Endothelial cell of hepatic sinusoid (primary cell): ENCODE data around the gene PKD1.
"Not testable (repeated sequence)": the region's sequence is repeated elsewhere in the genome, so short reads cannot be mapped to it uniquely, and the experiment has no call there.

Source experiments
- in situ Hi-C: cut with HindIII; loops from 2 replicates; pipeline ENCODE4 v1.10.0; 2017; ENCODE audit warnings: low sequenced_read_pairs

PKD1 gene

DNA sequence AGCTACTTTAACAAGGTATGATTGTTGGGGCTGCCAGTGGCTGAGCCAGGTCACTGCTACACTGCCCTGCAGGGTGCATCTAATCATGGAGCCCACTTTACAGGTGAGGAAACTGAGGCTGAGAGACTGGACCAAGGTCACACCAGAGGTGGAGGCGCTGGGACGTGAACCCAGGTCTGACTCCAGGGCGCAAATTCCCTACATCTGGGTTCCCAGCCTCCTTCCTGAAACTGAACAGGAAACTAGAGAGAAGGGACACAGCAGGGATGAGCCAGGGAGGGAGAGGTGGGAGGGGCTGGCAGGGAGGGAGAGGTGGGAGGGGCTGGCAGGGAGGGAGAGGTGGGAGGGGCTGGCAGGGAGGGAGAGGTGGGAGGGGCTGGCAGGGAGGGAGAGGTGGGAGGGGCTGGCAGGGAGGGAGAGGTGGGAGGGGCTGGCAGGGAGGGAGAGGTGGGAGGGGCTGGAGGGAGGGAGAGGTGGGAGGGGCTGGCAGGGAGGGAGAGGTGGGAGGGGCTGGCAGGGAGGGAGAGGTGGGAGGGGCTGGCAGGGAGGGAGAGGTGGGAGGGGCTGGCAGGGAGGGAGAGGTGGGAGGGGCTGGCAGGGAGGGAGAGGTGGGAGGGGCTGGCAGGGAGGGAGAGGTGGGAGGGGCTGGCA lies 7.9 kb downstream of the PKD1 start:
- in situ Hi-C loops, result not testable (repeated sequence)

DNA sequence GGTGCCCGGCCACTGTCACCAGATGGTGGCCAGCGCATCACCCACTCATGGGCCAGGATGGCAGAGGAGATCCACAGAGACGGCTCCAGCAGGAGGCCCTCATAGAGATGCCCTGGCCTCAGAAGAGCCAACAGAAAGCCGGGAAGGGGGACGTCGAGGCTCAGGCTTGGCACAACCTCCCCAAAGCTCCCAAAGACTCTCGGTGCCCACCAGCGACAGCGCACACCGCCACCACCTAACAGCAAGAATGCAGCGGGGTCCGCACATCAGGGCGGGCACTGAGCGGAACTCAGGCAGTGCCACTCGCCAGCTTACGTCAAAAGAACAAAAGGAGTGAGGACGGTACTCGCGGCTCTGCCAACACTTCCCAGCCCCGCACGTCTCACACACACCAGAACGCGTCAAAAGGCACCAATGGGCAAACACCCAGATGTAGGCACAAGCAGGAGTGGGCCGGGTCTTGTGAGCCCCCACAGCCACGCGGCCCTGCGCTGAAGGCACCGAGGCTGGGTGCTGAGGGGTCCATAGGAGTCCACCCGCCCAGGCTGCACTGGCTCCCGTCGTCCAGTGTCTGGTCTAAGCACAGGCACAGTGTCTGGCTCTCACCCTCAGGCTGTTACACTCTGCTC lies 8.7 kb downstream of the PKD1 start:
- in situ Hi-C loops, result not testable (repeated sequence)

DNA sequence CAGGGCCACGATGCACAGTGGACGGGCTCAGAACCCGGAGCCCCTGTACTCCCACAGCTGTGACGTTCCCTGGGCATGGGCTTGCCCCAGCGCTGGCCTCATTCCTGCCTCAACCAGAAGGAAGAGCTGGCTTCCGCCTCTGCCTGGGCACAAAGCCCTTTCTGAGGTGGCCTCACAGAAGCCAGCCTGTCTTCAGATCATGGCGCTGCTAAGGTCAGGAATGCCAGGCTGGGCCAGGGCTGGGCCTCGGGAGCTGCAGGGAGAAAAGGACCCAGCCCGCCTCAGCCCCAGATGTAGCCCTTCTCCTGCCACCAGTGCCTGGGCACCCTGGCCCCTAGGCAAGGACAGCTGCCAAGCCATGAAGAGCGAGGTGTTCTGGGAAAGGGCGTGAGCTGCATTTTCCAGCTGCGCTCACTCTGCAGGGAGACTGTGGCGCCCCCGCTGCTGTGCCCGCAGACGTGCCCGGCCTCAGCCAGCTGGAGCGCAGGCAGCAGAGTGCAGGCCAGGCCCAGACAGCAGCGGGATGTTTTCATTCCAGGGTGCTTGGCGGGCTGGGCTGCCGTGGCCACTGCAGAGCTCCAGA lies 9.4 kb downstream of the PKD1 start:
- in situ Hi-C loops, result not testable (repeated sequence)

DNA sequence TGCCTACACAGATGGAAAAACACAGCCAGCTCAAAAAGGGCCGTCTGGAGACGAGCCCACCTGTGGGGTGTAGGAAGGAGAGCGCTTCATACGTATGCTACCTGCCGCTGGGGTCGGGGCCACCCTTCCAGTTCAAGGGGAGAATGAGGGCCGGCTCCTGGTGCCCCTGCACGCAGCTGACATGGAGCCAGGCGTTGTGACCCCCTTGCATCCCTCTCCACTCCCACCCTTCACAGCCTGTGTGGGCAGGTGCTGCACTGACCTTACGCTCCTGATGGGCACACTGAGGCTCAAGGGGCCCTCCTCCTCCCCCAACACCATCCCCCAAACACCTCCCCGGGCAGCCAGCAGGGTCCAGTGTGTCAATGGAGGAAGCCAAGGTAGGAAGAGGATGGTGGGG lies 10.1 kb downstream of the PKD1 start:
- in situ Hi-C loops, result not testable (repeated sequence)

DNA sequence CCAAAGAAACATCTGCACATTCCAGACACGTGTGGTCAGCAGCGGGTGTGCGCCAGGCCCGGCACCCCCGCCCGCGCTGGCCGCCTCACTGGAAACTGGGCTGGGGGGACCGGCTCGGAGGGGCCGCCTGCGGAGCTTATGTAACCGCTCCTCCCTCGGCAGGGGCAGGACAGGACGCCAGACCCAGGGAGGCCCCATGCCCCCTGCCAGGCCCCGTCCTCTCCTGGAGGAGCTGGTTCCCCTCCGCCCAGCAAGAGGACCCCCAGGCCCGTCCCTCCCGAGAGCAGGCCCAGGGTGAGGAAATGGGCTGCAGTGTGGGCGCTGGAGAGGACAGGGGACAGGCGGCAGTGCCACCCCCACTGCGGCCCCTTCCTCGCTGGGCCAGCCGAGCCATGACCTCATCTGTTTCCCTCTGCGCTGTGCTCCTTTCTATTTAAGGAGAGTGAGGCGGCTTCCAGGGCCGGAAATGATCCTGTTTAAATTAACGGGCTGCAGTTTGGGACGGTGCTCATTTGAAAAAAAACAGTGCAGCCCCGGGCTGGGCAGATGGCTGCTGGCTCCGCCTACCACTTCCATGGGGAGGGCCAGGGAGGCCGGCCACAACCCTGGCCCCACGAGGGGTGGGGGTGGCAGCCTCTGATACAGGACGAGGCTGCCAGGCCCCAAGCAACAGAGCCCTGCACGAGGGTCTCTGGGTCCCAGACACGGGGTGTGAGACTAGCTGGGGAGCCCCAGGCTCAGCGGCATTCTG lies 10.8 kb downstream of the PKD1 start:
- in situ Hi-C loops, result not testable (repeated sequence)

DNA sequence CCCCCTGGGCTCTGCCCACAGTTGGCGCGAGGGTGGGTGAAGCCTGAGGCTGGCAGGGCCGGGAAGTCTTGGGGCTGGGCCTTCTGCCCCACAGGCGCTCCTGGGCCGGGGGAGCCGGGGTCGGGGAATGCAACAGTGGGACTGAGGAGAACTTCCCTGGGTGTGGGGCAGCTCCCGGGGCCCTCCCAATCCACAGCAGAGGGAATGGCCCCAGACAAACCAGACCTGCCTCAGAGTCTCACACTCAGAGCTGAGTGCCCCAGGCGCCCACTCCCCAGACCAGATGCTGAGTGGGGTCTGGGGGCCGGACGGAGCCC lies 11.4 kb downstream of the PKD1 start:
- in situ Hi-C loops, result not testable (repeated sequence)

DNA sequence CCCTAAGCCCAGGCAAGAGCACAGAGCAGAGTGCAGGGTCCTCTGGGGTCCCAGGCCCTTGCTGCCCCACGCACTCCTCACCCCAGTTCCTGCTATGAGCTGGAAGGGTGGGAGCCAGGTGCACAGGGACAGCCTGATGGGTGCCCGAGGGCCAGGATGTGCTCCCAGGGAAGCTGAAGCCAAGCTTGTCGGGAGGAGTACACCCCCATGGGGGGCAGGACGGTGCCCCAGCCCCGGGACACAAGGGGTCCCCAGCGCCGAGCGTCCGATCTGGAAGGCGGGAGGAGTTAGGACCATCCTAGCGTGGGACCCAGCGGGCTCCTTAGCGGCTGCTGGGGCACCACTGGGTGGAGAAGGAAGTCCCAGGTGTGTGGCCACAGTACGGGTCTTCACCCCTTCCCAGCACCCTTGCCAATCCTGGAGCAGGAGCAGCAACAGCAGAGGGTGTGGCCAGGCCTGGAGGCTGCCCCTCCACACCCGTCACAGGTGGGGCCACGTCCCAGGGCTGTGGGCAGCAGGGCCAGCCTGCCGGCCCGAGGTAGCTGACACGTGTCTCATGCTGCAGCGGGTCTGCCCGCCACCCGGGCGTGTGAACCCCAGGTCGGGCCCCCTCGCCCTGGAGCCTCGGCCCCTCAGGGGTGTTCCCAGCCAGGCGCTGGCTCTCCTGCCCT lies 11.9 kb downstream of the PKD1 start:
- in situ Hi-C loops, result not testable (repeated sequence)

DNA sequence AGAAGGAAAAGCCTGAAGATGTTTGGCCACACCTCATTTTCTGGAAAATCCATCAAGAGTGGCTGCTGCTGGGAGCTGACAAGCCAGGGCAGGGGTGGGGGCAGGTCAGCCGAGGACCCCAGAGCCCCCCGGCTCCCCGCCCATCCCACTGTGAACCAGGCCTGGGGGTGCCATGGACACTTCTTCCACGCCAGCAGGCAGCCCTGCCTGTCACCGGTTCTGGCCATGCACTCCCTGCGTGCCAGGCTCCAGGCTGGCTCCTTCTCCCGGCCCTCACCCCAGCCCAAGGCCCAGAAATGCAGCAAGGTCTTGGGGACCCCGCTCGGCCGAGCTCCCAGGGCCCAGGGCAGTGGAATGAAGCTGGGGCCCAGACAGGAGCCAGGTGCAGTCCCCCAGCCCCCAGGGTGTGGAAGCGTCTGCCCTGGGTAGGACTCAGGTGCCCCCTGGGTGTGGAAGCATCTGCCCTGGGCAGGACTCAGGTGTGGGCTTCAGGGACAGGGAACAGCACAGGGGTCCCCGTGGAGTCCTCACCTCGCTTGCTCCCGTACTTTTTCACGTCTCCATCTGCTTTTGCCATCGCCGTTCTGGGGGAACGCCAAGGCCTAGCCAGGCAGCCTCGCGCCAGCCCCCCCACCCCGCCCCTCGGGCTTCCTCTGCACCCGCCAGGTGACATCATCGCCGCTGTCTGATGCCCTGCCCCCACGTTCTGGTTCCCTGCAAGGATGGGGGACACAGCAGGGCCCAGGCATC lies 12.6 kb downstream of the PKD1 start:
- in situ Hi-C loops, result not testable (repeated sequence)

DNA sequence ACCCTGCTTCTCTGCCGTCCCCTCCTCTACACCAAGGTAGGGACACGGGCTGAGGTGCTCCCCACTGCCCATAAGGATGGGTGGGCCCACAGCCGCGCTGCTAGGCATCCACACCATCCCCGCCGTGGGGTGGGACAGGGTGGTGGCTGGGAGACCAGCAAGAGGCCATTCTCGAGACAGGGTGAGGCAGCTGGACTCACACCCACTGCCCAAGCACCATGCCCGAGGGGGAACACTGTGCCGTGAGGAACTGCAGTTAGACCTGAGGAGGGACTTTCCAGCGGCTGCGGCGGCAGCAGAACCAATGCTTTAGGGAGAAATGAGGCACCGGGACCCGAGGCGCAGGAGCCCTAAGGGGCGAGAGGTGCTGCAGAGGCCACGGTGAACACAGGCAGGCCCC lies 13.3 kb downstream of the PKD1 start:
- in situ Hi-C loops, result no loop called here

DNA sequence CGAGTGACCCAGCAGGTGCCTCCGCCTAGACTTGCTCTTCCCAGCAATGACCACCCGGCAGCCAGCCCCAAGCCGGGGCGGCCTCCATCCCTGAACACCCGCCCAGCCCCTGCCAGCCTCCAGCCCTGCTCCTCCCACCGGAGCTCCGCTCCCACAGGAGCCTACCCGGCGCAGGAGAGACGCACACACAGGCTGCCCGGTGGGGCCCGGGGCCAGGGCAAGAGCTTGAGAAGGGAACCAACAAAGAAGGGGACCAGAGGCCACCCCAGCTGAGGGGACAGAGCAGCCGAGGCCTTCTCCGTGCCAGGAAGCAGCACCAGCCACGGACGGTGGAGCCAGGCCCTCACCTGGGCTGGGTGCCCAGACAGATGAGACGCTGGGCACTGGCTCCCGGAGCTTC lies 13.8 kb downstream of the PKD1 start:
- in situ Hi-C loops, result no loop called here

DNA sequence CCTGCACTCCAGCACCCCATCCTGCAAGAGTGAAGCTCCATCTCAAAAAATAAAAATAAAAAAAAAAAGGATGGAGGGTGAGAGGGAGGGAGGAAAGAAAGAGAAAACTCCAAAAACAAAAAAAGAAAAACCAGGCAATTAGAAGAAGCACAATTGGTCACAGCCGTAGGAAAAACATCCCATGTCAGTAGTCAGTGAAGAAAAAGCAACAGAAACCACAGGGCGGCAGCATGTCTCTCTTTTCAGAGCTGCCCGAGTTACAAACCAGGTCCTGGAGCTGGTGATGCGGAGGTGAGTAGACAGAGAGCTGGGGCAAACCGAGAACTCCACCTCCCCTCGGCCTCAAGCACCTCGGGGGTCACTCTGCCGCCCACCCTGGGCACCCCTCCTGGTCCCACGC lies 14.4 kb downstream of the PKD1 start:
- in situ Hi-C loops, result not testable (repeated sequence)

DNA sequence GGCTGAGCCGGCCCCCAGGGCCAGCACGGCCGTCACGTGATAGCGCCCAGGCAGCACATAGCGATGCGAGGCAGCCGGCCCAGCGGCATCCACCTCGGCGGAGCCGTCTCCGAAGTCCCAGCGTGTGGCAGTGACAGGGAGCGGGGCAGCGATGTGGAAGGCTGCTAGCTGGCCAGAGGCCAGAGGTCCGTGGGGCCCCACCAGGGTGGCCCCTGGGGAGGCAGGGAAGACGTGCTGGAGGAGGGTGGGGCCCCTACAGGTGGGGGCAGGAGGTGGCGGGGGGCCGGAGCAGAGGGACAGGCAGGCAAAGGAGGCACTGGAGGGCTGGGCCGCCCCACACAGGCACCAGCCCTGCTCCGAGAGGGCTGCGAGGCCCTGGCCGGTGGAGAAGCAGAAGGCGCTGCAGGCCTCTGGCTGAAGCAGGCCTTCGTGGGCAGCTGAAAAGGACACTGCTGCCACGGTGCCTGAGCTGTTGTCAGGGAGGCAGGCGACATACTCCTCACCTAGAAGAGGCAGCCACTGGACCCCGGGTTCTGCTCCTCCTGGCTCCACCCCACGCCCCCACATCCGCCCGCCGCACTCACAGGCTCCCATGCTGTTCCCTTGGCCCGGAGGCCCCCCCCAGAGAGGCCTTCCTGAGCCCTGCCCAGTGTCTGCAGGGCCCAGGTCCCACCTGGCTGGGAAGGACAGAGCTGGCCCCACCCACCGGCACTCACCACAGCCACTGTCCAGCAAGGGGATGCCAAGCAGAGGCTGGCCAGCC lies 17.6 kb downstream of the PKD1 start:
- in situ Hi-C loops, result not testable (repeated sequence)

DNA sequence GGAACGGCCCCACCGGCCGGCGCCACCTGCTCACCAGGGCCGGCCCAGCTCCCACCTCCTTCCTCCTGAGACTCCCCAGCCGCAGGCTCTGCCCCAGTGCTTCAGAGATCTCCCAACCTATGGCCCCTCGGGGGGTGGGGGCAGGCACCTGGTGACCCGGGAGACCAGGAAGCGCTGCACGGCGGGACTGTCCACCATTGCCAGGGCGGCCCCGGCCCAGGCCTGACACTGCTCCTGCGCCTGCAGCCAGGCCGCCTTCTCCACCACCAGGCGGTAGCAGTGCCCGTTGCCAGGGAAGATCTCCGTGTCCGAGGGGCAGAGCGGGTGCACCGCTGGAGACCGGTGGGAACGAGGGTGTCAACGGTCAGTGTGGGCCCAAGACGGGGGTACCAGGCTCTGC lies 18.4 kb downstream of the PKD1 start:
- in situ Hi-C loops, result not testable (repeated sequence)

DNA sequence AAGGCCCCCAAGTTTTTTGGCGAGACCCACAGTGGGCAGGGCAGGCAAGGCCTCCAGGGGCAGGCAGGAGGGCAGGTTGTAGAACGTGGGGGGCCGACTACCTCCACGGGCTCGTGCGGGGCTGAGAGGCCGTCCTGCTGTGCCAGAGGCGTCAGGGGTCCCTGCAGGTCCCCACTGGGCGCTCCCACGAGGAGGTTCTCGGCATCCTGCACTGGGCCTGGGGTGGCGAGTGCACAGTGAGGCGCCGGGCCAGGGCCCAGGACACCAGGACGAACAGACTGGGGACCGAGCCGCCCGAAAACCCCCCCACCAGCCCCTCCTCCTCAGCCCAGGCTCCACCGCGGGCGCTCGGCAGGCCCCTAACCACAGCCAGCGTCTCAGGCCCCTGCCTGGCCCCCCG lies 19.3 kb downstream of the PKD1 start:
- in situ Hi-C loops, result not testable (repeated sequence)

DNA sequence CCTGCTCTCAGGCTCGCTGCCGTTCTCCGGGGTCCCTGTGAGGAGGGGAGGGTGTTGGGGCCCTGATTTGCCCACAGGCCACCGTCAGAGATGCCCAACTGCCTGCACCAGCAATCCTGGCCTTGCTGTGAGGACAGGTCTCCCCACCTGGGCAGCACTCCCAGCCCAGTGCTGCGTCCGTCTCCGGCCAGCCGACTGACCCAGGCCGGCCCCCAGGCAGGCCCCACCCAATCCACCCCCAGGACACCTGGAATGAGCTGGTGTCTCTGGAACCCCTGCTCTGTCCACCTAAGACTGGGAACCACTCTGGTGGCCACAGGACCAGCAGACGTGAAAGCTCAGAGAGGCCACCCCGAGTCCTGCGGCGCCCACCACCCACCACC lies 20.1 kb downstream of the PKD1 start:
- in situ Hi-C loops, result no loop called here

DNA sequence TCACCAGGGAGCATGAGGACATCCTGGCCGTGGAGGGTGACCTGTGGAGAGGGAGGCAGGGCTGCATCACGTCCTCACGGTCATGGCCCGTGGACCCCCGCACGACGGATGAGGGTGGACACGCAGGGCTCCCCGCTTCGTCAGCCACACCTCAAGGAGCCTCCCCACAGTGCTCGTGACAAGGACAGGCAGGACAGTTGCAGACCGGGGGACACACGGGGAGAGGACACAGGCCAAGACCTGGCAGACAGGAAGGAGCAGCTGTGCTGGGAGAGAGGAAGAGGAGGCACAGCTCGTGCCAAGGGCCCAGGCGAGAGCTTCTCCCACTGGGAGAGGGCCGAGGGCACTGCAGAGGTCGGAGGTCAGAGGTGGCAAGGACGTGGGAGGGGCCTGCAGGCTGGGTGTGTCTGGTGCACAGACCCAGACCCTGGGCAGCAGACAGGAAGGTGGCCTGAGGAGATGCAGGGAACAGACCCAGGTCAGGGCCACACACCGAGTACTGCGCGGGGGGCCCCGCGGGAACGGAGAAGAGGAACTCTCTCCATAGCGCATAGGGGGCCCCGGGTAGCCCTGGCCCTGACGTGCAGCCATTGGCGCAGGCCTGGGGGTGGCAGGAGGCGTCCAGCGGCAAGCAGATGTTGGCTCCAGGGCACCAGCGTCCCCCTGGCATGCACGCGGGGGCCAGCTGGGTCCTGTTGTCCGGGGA lies 20.7 kb downstream of the PKD1 start:
- in situ Hi-C loops, result not testable (repeated sequence)

DNA sequence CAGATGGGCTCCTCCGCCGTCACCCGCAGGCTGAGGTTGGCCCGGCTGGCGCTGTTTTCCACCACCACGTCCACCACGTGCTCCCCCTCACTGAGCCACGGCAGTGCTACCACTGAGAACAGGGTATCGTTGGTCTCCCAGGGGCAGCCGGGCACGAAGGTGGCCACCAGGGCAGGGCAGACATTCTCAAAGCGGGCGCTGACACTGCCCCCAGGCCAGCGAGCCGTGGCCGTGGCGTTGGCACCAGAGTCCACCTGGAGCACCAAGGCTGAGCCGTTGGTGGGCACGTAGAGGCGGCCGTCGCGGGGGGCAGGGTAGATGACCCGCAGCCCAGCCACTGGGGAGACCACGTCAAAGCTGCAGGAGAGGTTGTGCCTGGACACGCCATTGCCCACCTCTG lies 21.5 kb downstream of the PKD1 start:
- in situ Hi-C loops, result not testable (repeated sequence)

DNA sequence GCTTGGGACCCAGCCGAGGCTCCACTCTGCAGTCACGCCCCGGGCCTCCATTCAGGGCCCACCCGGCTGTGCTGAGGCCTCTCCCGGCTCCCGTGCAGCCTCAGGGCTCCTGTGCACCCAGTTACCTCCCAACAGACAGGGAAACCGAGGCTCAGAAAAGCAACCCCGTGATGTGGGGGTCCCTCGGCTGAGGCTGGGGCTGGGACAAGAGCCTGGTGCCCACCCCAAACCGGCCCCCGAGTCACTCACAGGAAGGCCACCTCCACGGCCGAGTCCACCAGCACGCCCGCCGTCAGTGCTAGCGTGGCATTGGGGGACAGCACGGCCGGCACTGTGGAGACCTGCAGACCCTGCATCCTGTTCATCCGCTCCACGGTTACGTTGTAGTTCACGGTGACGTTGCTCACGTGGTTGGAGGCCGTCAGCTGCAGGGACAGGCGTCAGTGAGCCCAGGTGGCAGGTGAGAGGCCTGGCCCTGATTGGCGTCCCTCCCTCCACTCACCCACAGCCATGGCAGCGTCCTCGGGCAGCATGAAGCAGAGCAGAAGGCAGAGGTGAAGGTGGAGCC lies 23.1 kb downstream of the PKD1 start:
- in situ Hi-C loops, result not testable (repeated sequence)
